ENCODE data around the gene CRELD2. TPM values are rescaled to one million over a fixed set of nuclear protein-coding genes. Genes with fewer than 3 reads are reported as not detected.

Gene CRELD2
- total and polyA plus RNA-seq, 2 of the 13 experiments (the other 11 are each of a cell fraction or from before 2014, with no cell fraction given), result 17.2 to 44.7 TPM

DNA sequence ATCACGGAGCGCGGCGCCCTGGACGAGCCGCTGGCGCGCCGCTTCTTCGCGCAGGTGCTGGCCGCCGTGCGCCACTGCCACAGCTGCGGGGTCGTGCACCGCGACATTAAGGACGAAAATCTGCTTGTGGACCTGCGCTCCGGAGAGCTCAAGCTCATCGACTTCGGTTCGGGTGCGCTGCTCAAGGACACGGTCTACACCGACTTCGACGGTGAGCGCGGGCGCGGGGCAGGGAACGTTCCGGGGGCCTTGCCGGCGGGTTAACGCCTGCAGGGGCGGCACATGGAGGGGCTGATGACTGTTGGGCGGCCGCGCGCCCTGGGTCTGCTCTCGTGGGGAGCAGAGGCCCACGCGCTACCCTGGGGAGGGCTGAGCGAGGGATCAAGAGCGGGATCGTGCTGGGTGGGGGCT, 43.2 kb downstream of the CRELD2 start (continued):
- no peak for TF ChIP-seq ZBTB40 (IDR thresholded peaks at IDR 0.05)
- TF ChIP-seq ZBTB40 (CRISPR knock-in tag; IDR thresholded peaks at IDR 0.05), result peak; percentile 52; the same call in 1 of the 2 replicates
- no peak for TF ChIP-seq ZNF101 (CRISPR knock-in tag; IDR thresholded peaks at IDR 0.05; ENCODE audit: borderline replicate concordance, low read depth)
- TF ChIP-seq THAP8 (CRISPR knock-in tag; IDR thresholded peaks at IDR 0.05; ENCODE audit: borderline replicate concordance), result no peak
- TF ChIP-seq, protein P1, sequence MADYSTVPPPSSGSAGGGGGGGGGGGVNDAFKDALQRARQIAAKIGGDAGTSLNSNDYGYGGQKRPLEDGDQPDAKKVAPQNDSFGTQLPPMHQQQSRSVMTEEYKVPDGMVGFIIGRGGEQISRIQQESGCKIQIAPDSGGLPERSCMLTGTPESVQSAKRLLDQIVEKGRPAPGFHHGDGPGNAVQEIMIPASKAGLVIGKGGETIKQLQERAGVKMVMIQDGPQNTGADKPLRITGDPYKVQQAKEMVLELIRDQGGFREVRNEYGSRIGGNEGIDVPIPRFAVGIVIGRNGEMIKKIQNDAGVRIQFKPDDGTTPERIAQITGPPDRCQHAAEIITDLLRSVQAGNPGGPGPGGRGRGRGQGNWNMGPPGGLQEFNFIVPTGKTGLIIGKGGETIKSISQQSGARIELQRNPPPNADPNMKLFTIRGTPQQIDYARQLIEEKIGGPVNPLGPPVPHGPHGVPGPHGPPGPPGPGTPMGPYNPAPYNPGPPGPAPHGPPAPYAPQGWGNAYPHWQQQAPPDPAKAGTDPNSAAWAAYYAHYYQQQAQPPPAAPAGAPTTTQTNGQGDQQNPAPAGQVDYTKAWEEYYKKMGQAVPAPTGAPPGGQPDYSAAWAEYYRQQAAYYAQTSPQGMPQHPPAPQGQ (CRISPR knock-in tag; IDR thresholded peaks at IDR 0.05; ENCODE audit: borderline replicate concordance), result no peak
- TF ChIP-seq, protein P2, sequence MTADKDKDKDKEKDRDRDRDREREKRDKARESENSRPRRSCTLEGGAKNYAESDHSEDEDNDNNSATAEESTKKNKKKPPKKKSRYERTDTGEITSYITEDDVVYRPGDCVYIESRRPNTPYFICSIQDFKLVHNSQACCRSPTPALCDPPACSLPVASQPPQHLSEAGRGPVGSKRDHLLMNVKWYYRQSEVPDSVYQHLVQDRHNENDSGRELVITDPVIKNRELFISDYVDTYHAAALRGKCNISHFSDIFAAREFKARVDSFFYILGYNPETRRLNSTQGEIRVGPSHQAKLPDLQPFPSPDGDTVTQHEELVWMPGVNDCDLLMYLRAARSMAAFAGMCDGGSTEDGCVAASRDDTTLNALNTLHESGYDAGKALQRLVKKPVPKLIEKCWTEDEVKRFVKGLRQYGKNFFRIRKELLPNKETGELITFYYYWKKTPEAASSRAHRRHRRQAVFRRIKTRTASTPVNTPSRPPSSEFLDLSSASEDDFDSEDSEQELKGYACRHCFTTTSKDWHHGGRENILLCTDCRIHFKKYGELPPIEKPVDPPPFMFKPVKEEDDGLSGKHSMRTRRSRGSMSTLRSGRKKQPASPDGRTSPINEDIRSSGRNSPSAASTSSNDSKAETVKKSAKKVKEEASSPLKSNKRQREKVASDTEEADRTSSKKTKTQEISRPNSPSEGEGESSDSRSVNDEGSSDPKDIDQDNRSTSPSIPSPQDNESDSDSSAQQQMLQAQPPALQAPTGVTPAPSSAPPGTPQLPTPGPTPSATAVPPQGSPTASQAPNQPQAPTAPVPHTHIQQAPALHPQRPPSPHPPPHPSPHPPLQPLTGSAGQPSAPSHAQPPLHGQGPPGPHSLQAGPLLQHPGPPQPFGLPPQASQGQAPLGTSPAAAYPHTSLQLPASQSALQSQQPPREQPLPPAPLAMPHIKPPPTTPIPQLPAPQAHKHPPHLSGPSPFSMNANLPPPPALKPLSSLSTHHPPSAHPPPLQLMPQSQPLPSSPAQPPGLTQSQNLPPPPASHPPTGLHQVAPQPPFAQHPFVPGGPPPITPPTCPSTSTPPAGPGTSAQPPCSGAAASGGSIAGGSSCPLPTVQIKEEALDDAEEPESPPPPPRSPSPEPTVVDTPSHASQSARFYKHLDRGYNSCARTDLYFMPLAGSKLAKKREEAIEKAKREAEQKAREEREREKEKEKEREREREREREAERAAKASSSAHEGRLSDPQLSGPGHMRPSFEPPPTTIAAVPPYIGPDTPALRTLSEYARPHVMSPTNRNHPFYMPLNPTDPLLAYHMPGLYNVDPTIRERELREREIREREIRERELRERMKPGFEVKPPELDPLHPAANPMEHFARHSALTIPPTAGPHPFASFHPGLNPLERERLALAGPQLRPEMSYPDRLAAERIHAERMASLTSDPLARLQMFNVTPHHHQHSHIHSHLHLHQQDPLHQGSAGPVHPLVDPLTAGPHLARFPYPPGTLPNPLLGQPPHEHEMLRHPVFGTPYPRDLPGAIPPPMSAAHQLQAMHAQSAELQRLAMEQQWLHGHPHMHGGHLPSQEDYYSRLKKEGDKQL (CRISPR knock-in tag; IDR thresholded peaks at IDR 0.05; ENCODE audit: low read depth), result no peak
- TF ChIP-seq LCORL (IDR thresholded peaks at IDR 0.05), result no peak
- no peak for TF ChIP-seq LCORL (CRISPR knock-in tag; IDR thresholded peaks at IDR 0.05)
- no peak for TF ChIP-seq MTF2 (CRISPR knock-in tag; IDR thresholded peaks at IDR 0.05; ENCODE audit: borderline replicate concordance)
- peak; percentile 62 for TF ChIP-seq PHF8 (CRISPR knock-in tag; IDR thresholded peaks at IDR 0.05)
- no peak for TF ChIP-seq ZNF772 (CRISPR knock-in tag; IDR thresholded peaks at IDR 0.05)
- TF ChIP-seq ZNF331 (CRISPR knock-in tag; IDR thresholded peaks at IDR 0.05), result no peak
- TF ChIP-seq U2AF1 (optimal IDR thresholded peaks at IDR 0.05; ENCODE audit: low read depth, low read length), result no peak

All from HepG2 (cell line).